Activated B cell treated with CpG ODN at 0.5 μM for 24 hours (primary cell): ENCODE data around the gene CCDC194. TPM values are rescaled to one million over a fixed set of nuclear protein-coding genes. Genes with fewer than 3 reads are reported as not detected.

Experiments used
- ATAC-seq: fragments of 200-7000 bp; cut with Tn5 transposase; one replicate; pipeline ENCODE4 v1.10.0; 2021; ENCODE audit warnings: low read depth, mild to moderate bottlenecking, moderate library complexity
- CTCF ChIA-PET: fragments of 350-600 bp; sonication (Branson Sonifier 250); formaldehyde crosslinking; loops from one replicate; lab custom pipeline; 2021; ENCODE audit warnings: antibody characterized with exemption; lab: Charles Lee
- POLR2A ChIA-PET: fragments of 350-600 bp; sonication (Branson Sonifier 250); formaldehyde crosslinking; loops from one replicate; lab custom pipeline; 2021; ENCODE audit warnings: antibody characterized with exemption; lab: Charles Lee
- DNase-seq: peaks from one replicate; pipeline ENCODE4 v3.0.0; 2022
- H3K27ac Mint-ChIP-seq: one replicate; pipeline ENCODE4 v1.8.0; 2020; ENCODE audit warnings: mixed read lengths
- H3K27me3 Mint-ChIP-seq: one replicate; pipeline ENCODE4 v1.8.0; 2021; ENCODE audit warnings: mixed read lengths
- H3K36me3 Mint-ChIP-seq: one replicate; pipeline ENCODE4 v1.8.0; 2021; ENCODE audit warnings: low read depth, mixed read lengths
- H3K4me1 Mint-ChIP-seq: one replicate; pipeline ENCODE4 v1.8.0; 2021; ENCODE audit warnings: mixed read lengths
- H3K4me3 Mint-ChIP-seq: one replicate; pipeline ENCODE4 v1.8.0; 2020; ENCODE audit warnings: mild to moderate bottlenecking, mixed read lengths
- H3K9me3 Mint-ChIP-seq: one replicate; pipeline ENCODE4 v1.8.0; 2020; ENCODE audit warnings: mixed read lengths
- intact Hi-C: fragments of 100-400 bp; cut with micrococcal nuclease; formaldehyde crosslinking; loops from one replicate; pipeline ENCODE4 v1.15.1; 2024
- total RNA-seq: library from RNA; stranded (reverse); gene quantifications from 2 replicates; pipeline ENCODE4 v1.2.3, GENCODE V29; 2022
- TF ChIP-seq, protein P1 (sequence below): fragments of 200-600 bp; IDR thresholded peaks from one replicate; pipeline ENCODE4 v1.8.0; 2022; ENCODE audit warnings: antibody characterized with exemption, mild to moderate bottlenecking

Gene CCDC194
- total RNA-seq, 1 donor from 2014 or later = 3.9 TPM

GRCh38 chr19:17348700-17349099 is 45.3 kb downstream of the CCDC194 start:
- no peaks in the 10 kb centered on the region for H3K36me3 Mint-ChIP-seq
- no peak overlapping the region for H3K4me3 Mint-ChIP-seq
- intact Hi-C loops = no loop called here
- DNase-seq (no peak), ATAC-seq (no peak)
- TF ChIP-seq, protein P1, sequence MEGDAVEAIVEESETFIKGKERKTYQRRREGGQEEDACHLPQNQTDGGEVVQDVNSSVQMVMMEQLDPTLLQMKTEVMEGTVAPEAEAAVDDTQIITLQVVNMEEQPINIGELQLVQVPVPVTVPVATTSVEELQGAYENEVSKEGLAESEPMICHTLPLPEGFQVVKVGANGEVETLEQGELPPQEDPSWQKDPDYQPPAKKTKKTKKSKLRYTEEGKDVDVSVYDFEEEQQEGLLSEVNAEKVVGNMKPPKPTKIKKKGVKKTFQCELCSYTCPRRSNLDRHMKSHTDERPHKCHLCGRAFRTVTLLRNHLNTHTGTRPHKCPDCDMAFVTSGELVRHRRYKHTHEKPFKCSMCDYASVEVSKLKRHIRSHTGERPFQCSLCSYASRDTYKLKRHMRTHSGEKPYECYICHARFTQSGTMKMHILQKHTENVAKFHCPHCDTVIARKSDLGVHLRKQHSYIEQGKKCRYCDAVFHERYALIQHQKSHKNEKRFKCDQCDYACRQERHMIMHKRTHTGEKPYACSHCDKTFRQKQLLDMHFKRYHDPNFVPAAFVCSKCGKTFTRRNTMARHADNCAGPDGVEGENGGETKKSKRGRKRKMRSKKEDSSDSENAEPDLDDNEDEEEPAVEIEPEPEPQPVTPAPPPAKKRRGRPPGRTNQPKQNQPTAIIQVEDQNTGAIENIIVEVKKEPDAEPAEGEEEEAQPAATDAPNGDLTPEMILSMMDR = no peak
- H3K27ac Mint-ChIP-seq = no peak overlapping the region
- H3K27me3 Mint-ChIP-seq = peaks cover 29% of the 10 kb centered on the region
- peaks cover 6% of the 10 kb centered on the region for H3K4me1 Mint-ChIP-seq
- POLR2A ChIA-PET = no interaction called here
- H3K9me3 Mint-ChIP-seq = no peaks in the 10 kb centered on the region
- CTCF ChIA-PET = interaction anchor here (2.9 kb wide), 1 partner anchor 37 kb away, joined by 22 read pairs; no protein-coding TSS in a partner anchor

DNA sequence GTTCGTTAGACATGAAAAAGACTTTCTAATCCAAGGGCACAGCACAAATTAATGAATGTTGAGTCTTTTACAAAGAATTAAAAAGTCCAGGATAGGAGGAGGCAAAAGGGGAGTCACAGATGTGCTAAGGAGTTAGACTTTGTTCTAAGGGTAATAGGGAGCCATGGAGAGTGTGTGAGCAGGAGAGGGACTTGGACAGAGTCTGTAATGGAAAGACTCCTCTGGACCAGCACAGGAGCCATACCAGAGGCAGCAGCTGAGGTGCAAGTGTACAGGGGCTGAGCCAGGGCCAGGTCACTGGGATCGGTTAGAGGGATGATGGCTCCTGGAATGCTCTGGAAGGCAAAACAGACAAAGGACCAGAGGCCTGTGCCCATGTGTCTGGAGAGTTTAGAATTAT is 46.1 kb downstream of the CCDC194 start:
- Mint-ChIP-seq H3K27me3 (peaks cover 23% of the 10 kb centered on the region), H3K9me3 (no peaks in the 10 kb centered on the region), H3K36me3 (no peaks in the 10 kb centered on the region), H3K4me3 (no peak overlapping the region), H3K27ac (no peak overlapping the region), H3K4me1 (peaks cover 6% of the 10 kb centered on the region)
- intact Hi-C loops = loop anchor here (2.0 kb wide), 1 partner anchor 55 kb away; no protein-coding TSS in a partner anchor
- ChIA-PET CTCF (interaction anchor here (1.5 to 2.9 kb wide), 2 partner anchors 38 to 40 kb away, joined by 5 to 22 read pairs; no protein-coding TSS in a partner anchor), POLR2A (no interaction called here)
- TF ChIP-seq, protein P1 = no peak
- ATAC-seq (no peak), DNase-seq (no peak)

GRCh38 chr19:17347361-17347760 is 46.6 kb downstream of the CCDC194 start:
- peaks cover 21% of the 10 kb centered on the region for H3K27me3 Mint-ChIP-seq
- TF ChIP-seq, protein P1 = no peak

DNA sequence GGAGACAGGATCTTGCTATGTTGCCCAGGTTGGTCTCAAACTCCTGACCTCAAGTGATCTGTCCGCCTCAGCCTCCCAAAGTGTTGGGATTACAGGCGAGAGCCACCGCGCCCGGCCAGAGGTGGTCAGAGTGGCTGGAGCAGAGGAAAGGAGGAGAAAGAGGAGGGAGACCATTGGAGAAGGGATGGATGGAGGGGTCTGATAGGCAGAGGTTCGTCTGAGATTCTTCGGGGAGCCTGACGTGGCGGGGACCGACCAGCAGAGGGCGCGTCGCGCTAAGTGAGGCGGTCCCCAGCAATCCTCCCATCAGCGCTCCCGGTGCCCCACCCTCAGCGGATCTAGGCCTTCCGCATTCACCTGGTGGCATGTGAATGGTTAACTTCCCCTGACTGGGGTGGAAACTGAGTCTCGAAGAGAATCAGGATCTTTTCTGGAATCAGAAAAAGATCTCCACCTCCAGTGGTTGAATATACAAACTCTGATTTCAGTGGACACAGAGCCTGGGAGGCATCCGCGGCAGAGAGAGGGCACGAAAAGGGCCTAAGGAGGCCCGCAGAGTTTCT is 47.8 kb downstream of the CCDC194 start:
- intact Hi-C loops = loop anchor here (1.0 to 2.0 kb wide), 5 partner anchors 40 to 120 kb away; partner anchors contain the start of gene MVB12A
- Mint-ChIP-seq H3K27me3 (peaks cover 15% of the 10 kb centered on the region), H3K27ac (no peak overlapping the region), H3K4me1 (peaks cover 6% of the 10 kb centered on the region), H3K36me3 (peaks cover 5% of the 10 kb centered on the region), H3K9me3 (no peaks in the 10 kb centered on the region), H3K4me3 (no peak overlapping the region)
- TF ChIP-seq, protein P1 = peak; percentile 84
- peak; percentile 98 for ATAC-seq
- DNase-seq = peak; percentile 79
- CTCF ChIA-PET = interaction anchor here (1.3 to 1.9 kb wide), 2 partner anchors 40 to 43 kb away, joined by 4 to 12 read pairs; no protein-coding TSS in a partner anchor
- POLR2A ChIA-PET = no interaction called here

More at GRCh38 chr19:17347361-17347760, 46.6 kb downstream of the CCDC194 start:
- Mint-ChIP-seq H3K27ac (no peak overlapping the region), H3K9me3 (no peaks in the 10 kb centered on the region), H3K4me1 (peaks cover 6% of the 10 kb centered on the region), H3K36me3 (no peaks in the 10 kb centered on the region), H3K4me3 (no peak overlapping the region)
- POLR2A ChIA-PET = interaction anchor here (0.6 kb wide), 3 partner anchors 22 to 46 kb away, joined by 4 to 7 read pairs (median 4); partner anchors contain the start of gene CCDC194
- ATAC-seq (no peak), DNase-seq (no peak)
- intact Hi-C loops = loop anchor here (2.0 kb wide), 1 partner anchor 55 kb away; no protein-coding TSS in a partner anchor
- CTCF ChIA-PET = interaction anchor here (0.5 to 2.9 kb wide), 3 partner anchors 39 to 805 kb away, joined by 4 to 22 read pairs (median 5); no protein-coding TSS in a partner anchor

DNA sequence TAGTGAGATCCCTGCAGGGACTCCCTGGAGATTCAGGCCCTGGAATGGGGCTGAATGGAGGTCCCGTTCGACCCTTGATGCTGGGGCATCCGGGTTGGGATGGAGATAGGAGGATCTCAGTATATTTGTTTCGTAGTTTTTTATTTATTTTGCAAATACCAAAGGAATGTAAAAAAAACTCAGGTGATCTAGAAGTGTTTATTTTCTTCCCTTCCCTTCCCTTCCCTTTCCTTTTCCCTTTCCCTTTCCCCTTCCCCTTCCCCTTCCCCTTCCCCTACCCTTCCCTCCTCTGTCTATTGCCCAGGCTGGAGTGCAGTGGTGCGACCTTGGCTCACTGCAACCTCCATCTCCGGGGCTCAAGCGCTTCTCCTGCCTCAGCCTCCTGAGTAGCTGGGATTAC is 52.2 kb downstream of the CCDC194 start:
- peaks cover 2% of the 10 kb centered on the region for H3K27me3 Mint-ChIP-seq
- no peak overlapping the region for H3K27ac Mint-ChIP-seq
- CTCF ChIA-PET = interaction anchor here (1.3 kb wide), 1 partner anchor 47 kb away, joined by 4 read pairs; no protein-coding TSS in a partner anchor

More for the DNA sequence above, 52.2 kb downstream of the CCDC194 start:
- no peak overlapping the region for H3K4me3 Mint-ChIP-seq
- H3K4me1 Mint-ChIP-seq = peaks cover 21% of the 10 kb centered on the region
- H3K36me3 Mint-ChIP-seq = peaks cover 20% of the 10 kb centered on the region
- intact Hi-C loops = no loop called here
- TF ChIP-seq, protein P1 = no peak
- no peaks in the 10 kb centered on the region for H3K9me3 Mint-ChIP-seq
- POLR2A ChIA-PET = no interaction called here
- no peak for ATAC-seq
- DNase-seq = no peak
